SKM-1 treated with dmso at 0.1 percent for 144 hours (cell line): ENCODE data around the gene KCNQ1.

Experiments
- DNase-seq: peaks from one replicate; lab custom pipeline; 2025; ENCODE audit not compliant: unreplicated experiment; lab: John Stamatoyannopoulos, UW

Gene KCNQ1

DNA sequence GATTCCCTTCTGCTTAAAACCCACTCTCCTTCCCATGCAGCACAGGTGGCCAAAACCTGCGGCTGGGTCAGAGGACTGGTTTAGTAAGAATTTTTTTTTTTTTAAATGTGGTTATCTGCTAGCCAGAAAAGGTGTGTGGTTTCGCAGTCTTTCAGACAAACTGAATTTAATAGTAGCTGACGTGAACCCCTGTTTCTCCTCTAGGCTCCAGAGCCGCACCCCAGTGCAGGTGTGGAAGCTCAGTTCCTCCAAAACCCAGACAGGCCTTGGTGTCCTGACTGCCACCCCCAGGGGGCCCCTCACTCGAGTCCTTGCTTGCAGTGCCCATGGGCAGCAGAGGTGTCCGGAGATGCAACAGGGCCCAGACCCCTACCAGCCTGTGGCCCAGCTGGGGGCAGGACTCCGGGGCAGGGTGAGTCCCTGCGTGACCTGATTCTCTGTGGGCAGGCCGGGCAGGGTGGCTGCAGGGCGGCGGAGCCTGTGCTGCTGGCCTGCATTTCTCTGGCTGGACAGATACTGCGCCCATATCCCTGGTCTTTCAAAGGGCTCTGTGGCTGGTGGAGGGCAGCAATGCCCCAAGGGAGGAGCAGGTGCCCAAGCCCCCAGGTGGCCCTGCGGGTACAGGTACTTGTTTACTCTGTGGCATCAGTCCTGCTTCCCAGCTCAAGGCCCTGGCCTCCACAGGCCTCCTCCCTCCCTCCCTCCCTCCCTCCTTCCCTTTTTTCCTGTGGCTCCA lies 15.2 kb downstream of the KCNQ1 start:
- DNase-seq = no peak

DNA sequence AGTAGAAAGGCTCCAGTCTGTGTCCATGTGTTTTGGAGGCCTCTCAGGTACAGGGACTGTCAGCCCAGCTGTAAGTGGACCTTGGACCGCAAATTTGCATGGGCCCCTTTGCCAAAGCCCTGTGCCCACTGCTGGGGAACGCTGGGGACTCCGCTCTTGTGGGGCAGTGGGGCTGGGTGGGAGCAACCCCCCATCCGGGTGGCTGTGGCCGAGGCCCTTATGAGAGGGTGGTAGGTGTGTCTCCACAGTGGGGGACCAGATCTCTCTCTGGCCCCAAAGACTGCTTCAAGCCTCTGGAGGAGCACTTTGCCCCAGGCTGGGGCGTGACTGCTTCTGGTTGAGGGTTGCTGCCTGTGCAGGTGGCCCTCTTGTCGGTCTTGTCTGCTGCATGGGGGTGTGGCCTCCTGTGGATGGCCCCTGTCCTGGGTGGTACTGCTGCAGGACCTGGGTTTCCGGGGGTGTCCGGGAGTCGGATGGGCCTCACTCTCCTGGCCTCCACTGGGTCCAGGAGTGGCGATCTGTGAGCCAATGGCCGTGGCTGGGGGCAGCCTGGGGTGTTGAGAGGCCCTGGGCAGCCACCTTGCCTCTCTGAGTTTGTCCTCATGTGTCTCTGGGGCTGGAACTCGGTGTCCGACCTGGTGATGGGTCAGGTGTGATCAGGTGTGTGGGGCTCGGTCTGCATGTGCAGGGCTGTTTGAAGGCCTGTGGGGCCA lies 15.9 kb downstream of the KCNQ1 start:
- DNase-seq = no peak

DNA sequence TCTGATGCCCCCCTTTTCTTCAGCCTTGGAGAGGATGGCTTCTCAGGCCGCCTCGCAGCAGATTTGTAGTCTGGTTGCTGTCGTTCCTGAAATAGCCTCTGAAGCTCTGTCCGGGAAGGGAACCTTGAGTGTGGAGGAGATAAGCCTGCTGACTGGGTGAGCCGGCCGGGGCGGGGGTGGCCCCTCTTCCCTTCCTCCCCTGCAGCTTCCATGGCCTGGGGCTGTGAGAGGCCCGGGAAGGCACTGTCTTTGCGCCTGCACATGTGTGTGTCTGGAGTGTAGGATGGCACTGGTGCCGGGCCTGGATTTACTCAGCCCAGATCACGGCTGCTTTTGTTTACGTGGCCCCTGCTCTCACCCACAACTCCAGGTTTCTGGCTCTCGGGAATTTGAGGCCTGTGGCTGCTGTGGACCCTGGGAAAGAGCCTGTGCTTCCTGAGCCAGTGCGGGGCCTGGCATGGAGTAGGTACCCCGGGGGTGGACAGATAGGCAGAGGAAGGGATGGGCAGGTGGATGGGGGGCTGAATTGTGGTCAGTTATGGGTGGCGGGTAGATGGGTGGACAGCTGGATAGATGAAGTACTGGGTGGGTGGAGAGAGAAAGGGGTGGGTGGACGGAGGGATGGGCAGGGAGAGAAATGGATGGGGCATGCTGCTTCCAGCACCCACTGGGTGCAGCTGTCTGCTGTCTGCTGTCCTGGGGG lies 16.6 kb downstream of the KCNQ1 start:
- no peak for DNase-seq

DNA sequence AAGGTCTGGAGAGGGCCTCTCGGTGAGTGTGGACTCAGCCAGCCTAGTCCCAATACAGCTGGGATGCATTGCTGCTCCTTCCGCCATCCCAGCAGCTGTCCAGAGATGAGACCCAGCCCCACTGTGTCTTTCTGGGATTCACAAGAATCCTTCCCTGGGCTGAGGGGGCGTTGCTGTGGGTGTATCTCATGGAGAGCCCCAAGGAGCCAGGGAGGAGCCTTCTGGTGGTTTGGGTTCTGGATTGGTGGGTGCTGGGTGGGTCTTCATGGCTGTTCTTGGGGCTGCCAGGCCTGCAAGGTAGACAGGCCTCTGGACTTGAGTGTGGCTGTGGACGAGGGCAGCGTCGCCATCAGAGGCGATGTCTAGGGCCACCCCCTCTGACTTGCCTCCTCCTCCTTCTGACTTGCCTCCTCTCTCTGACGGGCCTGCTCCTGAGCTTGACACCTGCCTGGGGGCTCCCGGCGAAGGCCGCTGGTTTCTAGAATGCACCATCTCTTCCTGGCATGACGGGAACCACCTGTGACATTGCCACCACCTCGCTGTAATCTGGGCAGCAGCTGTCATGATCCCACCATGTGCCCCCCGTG lies 17.2 kb downstream of the KCNQ1 start:
- no peak for DNase-seq

DNA sequence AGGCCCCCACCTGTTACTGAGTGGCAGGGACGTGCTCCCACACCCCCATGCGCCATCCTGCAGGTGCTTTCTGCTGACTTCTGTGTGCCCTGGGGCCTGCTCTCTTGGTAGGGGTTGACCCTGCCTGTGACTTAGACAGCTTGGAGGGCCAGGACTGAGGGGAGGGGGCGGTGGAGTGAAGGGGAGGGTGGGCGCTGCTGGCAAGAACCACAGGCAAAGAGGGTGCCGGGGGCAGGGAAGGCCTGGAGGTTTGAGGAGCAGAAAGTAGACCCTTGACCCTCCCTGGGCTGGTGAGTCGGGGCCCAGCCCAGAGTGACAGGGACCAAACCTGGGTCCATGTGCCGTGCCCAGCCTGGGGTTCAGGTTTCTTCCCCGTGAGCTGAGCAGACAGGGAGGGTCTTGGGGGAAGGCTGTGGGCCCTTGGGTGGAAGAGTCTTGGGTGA lies 17.8 kb downstream of the KCNQ1 start:
- no peak for DNase-seq

DNA sequence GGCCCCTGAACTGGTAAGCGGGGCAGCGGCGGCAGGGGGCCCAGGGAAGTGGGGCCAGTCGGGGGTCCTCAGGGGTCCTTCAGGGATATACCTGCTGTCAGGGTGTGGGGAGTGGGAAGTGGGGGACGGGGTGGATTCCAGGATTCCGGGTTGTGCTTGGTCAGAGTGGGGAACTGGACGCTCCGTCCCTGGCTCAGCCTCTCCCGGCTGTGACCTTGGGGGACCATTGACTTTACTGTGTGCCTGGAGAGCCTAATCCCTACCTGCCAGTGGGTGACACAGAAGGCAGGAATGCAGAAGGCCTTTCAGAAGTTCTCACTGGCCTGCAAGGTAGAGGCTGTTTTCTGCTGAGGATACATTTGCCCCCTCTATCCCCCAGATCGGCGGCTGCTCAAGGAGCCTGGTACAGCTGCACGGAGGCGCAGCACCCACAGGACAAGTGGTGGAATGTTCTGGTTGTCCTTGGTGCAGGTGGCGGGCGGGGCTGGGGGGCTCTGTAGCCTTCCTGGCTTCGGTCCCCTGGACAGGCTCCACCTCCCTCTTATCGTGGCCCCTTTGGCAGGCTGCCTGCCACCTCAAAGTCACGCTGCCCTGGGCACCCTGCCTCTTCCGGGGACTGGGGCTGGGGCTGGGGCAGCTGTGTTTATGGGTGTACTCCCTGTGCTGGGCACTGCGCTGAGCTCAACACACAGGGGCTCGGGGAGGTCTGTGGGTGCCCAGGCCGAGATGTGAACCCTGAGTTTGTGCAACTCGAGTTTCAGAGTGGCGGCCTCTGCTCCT lies 18.4 kb downstream of the KCNQ1 start:
- no peak for DNase-seq

DNA sequence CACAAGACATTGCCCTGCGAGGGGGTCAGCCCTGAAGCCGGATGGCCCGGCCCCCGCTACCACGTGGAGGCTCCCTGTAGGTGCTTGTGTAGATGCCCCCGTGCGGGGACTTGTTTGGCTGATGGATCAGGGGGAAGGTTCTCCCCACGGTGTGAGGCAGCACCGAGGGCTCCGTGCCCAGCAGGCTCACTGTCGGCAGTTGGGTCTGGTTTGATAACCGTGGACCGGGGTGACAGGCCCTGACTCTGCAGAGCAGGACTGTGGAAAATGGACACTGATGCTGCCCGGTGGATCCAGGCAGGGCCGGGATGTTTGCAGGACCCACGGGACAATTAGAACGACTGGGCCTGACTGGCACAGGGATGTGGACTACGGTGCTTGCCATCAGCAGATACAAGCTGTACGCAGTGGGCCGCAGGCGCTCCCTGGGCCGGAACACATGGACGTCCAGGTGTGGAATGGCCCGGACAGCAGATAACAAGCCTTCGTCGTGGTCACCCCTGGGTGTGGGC lies 19.0 kb downstream of the KCNQ1 start:
- no peak for DNase-seq

DNA sequence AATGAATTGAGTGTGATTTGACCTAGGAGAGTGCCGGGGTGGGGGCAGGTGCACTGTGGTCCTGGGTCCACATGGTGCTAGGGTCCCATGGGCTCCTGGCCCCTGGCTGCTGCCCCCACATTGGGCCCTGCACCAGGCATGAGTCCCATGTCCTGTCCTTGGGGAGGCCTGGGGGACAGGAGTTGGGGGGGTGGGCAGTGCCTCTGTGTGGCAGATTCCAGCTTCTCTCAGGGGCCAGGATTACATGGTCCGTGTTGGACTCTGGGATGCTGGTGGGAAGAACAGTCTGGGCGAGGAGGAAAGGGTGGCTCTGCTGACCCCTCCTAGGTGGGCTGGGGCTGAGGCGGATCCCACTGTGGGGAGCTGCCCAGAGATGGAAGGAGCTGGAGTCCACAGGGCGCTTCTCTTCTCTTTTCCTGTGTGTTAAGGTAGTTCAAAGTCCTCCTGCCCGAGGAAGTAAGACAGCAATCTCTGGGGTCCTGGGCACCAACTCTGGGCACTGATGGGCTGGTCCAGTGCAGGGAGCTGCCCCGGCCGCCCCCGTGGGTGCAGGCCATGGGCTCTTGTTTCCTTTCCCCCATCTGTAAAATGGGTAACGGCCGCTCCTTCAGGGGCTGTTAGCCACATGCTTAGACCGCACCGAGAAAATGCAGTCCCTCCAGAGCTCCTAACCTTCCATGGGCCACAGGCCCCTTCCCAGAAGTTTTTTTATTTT lies 19.8 kb downstream of the KCNQ1 start:
- no peak for DNase-seq

DNA sequence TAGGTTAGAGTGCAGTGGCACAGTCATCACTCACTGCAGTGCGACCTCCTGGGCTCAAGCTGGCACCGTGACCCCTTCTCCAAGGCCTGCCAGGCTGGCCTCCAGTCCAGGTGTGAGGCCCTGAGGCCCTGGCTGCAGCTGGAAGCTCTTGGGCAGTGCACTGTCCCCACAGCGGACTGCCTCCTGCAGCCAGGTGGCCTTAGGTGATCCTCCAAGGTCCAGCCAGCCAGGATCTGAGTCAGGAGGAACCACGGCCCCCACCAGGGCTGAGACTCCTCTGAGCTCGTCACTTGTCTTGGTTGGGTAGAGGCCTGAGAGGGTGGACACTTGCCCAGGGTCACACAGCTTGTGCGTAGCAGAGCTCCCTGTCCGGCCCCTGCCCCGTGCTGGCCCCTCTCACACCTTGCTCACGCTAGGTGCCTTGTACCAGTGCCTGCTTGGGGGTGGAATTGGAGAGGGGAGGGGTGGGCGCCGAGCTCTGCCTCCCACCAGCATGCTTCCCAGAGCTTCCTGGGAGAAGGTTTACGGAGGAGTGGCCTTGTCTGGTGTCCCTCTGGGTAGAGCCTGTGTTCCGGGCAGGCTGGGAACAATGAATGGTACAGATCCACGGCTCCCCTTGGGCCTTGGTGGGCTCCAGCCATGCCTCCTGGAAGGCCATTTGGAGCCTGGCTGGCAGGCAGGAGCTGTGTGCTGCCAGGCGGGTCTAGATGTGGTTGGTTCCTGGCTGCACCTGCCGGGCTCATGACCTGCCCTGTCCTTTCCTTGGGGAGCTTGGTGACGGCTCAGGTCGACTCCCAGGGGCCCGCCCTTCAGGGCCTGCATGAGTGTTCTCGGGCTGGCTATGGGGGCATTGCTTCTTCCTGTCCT lies 20.6 kb downstream of the KCNQ1 start:
- DNase-seq = no peak

DNA sequence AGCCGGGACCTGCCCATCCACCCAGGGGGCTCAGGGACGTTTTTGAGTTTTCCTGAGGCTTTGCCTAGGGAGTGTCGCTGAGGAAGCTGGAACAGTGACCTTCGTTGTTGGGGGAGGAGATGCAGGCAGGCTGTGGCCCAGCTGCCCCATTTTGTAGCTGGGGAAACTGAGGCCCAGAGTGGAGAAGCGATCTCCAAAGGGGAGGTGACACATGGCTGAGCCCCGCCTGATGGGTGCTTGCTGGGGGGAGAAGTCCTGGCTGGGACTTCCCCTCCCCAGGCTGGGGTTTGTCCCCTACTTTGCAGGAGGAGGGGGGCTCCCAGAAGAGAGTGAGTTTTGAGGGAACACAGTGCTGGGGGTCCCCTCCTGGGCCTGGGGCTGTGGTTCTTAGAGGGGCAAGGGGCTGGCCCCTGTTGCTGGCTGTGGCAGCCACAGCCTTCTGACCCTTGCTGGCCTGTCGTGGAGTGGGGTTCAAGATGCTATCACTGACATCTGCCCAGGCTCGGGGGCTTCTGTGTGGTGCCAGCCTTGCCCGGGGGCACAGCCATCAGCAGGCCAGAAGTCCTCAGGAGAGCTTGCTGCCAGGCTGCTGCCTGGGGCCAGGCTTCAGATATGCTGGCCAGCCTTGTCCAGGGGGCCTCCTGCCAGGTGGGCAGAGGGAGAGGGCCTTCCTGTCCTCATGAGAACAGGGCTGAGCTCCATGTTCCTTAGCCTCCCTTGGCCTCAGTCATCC lies 21.4 kb downstream of the KCNQ1 start:
- DNase-seq = no peak

DNA sequence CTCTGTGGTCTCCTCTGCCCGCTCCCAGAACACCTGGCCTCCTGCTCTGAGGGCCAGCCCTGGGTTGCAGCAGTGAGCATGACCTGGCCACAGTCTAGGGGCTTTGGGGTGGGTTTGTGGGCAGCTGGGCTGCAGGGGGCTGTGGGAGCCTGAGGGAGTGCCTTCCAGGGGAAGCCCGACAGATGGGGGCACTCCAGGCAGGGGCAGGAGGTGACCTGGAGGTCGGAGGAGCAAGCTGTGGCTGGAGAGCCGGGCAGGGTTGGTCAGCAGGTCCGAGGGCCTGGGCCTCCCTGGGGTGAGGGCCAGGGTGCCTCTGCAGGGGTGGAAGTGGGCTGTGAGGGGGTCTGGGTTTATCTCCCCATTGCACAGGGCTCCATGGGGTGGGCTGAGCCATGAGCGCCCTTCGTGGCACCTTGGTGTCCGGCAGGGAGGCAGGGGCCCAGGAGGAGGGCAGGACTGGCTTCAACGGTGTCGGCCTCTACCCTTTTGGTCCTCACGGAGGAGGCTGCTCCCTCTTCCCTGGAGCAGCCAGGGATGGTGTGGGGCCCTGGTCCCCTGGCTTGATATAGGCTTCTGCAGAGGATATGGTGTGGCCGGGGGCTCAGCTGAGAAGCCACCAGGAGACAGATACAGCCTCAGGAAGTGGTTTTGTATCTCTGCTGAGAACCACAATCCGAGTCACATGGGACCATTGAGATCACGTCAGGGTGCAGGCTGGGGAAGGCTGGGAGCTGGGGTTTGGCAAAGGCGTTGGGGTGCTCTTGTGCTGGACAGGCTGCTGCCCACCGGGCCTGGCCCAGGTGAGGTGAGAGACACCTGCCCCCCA lies 22.3 kb downstream of the KCNQ1 start:
- peak; percentile 6 for DNase-seq

DNA sequence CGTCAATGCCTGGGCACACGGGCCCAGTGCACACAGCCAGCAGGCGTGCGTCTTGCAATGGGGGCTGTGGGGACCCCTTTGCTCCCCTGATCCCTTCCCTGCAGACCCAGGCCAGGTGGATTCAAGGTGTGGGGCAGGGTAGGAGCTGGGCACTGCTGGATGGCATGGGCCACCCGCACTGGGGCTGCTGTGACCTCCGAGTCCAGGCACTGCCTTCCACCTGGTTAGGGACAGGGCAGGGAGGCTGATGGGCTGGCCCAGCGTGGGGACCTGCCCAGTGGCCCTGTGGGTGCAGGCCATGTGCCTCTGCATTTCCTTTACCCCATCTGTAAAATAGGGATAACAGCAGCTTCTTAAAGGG lies 22.9 kb downstream of the KCNQ1 start:
- no peak for DNase-seq

DNA sequence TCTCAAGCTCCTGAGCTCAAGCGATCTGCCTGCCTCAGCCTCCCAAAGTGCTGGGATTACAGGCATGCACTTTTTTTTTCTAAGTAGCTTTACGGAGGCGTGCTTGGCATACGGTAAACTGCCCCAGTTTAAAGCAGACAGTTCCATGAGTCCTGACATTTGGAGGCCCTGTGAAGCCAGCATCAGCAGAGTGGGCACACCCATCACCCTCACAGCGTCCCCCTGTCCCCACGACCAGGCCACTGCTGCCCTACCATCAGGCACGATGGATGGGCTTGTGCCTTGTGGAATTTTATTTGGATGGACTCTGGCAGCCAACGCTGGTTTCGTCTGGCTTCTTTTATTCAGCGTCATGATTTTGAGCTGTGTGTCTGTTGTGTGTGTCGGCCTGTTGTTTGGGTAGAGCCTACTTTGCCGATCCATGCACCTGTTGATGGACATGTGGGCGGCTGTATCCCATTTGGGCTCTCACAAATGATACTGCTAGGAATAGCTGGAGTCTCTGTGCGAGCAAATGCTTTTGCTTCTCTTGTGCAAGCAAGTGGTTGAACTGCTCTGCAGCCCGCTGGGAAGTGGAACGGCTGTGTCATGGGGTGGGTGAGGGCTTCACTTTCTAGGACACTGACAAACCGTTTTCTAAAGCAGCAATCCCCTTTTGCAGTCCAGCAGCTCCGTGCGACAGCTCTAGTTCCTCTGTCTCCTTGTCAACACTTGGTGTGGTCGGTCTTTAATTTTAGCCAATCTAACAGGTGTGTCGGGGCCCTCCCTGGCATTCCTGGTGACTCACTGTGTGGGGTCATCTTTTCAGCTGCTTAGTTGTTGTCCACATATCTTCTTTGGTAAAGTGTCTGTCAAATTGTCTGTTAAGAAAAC lies 23.8 kb downstream of the KCNQ1 start:
- no peak for DNase-seq

DNA sequence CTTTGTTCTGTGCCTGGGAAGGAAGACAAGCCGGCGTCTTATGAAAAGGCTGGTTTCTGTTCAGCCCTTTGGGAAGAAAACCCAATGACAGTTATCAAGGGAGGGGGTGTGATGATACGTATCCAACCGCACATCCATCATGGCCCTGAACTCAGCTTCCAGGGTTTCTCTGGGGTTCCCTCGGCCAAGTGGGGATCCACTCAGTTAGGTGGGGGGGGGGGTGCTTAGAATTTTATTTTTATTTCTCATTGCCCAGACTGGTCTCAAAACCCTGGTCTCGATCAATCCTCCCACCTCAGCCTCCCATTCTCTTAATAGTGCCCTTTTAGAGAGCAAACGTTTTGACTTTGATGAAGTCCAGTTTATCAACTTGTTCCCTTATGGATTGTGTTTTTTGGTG lies 25.7 kb downstream of the KCNQ1 start:
- DNase-seq = no peak

DNA sequence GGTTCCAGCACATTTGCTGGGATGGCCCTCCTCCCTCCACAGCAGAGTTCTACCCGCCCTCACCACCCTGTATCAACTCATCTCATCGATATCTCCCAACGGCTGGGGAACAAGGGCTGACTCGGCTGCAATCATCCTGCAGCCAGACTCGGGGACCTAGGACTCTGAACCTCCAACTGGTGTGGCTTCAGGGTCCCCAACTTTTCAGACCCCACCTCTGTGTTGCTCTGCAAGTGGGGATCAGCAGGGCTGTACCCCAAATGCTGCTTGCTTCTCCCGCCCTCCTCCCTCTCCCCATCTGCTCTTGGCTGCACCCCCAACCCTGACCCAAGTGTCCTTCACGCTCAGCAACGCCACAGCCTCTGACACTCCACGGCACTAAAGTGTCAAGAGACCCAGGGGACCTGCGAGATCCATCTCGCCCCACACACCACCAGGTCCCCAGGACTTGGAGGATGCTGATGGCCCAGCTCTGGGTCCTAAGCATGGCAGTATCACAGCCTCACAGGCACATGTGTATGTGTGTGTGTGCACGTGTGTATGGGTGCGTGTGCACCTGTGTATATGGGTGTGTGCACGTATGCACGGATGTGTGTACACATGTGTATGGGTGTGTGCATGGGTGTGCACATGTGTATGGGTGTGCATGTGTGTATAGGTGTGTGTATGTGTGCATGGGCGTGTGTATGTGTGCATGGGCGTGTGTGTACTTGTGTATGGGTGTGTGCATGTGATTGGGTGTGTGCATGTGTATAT lies 26.4 kb downstream of the KCNQ1 start:
- no peak for DNase-seq

DNA sequence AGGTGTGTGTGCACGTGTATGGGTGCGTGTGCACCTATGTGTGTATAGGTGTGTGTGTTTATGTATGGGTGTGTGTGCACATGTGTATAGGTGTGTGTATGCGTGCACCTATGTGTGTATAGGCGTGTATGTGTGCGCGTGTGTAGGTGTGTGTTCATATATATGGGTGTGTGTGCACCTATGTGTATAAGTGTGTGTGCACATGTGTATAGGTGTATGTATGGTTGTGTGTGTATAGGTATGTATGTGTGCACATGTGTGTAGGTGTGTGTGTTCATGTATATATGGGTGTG lies 26.9 kb downstream of the KCNQ1 start:
- DNase-seq = no peak
